GM18526 (cell line): ENCODE results near the gene SLC10A4.

Experiments used
- POLR2A ChIP-seq: IDR thresholded peaks from 3 replicates; pipeline ENCODE4 v1.6.1; 2011; ENCODE audit not compliant: insufficient read length; ENCODE audit errors: extremely low read depth

SLC10A4 gene

GRCh38 chr4:48483006-48483776 is at the start of gene SLC10A4:
SLC10A4 (plus strand) TSS chr4:48483343; CDS start chr4:48483562, 219 bp downstream.
- TF ChIP-seq POLR2A, result no peak

- no peak for TF ChIP-seq POLR2A
These were observed 46.8 kb upstream of the SLC10A4 start for GRCh38 chr4:48436318-48436717.

- no peak for TF ChIP-seq POLR2A
These were observed 43.2 kb upstream of the SLC10A4 start for GRCh38 chr4:48439988-48440387.

- no peak for TF ChIP-seq POLR2A
These were observed 37.4 kb upstream of the SLC10A4 start for GRCh38 chr4:48445704-48446103.

GRCh38 chr4:48446642-48447041 is 36.5 kb upstream of the SLC10A4 start:
- no peak for TF ChIP-seq POLR2A

- no peak for TF ChIP-seq POLR2A
These were observed 34.0 kb upstream of the SLC10A4 start for GRCh38 chr4:48449151-48449550.

GRCh38 chr4:48450740-48451139 is 32.4 kb upstream of the SLC10A4 start:
- no peak for TF ChIP-seq POLR2A

GRCh38 chr4:48454591-48454990 is 28.6 kb upstream of the SLC10A4 start:
- no peak for TF ChIP-seq POLR2A

- TF ChIP-seq POLR2A, result no peak
These were observed 22.1 kb upstream of the SLC10A4 start for GRCh38 chr4:48461000-48461399.

- TF ChIP-seq POLR2A, result no peak
These were observed 20.8 kb upstream of the SLC10A4 start for GRCh38 chr4:48462363-48462762.

GRCh38 chr4:48467442-48467841 is 15.7 kb upstream of the SLC10A4 start:
- TF ChIP-seq POLR2A, result no peak

GRCh38 chr4:48467891-48468290 is 15.3 kb upstream of the SLC10A4 start:
- TF ChIP-seq POLR2A, result no peak

- TF ChIP-seq POLR2A, result no peak
These were observed 13.0 kb upstream of the SLC10A4 start for GRCh38 chr4:48470137-48470536.

- no peak for TF ChIP-seq POLR2A
These were observed 12.6 kb upstream of the SLC10A4 start for GRCh38 chr4:48470570-48470969.

GRCh38 chr4:48472794-48473193 is 10.3 kb upstream of the SLC10A4 start:
- TF ChIP-seq POLR2A, result no peak

GRCh38 chr4:48475770-48476169 is 7.4 kb upstream of the SLC10A4 start:
- no peak for TF ChIP-seq POLR2A

GRCh38 chr4:48478273-48478672 is 4.9 kb upstream of the SLC10A4 start:
- TF ChIP-seq POLR2A, result no peak
